GM19467 (cell line): ENCODE data around the gene HUNK.

ENCODE experiments used
- ATAC-seq: cut with Tn5 transposase; IDR thresholded peaks from one replicate; pipeline ENCODE4 v1.9.1; 2021; ENCODE audit warnings: mild to moderate bottlenecking, moderate library complexity; ENCODE audit not compliant: unreplicated experiment

Gene HUNK

DNA sequence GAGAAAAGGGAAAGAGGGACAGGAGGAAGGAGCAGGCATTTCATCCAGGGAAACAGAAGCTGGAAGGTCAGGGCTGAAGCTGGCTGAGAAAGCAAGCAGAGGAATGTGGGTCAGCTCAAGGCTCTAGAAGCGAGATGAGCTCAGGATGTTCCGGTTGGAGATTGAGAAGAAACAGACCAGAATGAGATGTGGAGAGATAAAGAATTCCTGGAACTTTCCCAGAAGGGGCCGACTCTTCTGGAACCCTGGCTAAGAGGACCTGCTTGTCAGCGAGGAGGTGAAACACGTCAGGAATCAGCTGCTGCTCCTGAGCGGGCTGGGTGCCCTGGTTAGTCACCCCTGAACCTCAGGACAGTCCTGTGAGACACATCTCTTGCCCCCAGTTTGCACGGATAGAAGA, 75.9 kb downstream of the HUNK start:
- ATAC-seq, result no peak

- no peak for ATAC-seq
These were observed 80.0 kb downstream of the HUNK start for GRCh38 chr21:31952828-31953227.

- ATAC-seq, result no peak
These were observed 84.8 kb downstream of the HUNK start for GRCh38 chr21:31957631-31958030.

GRCh38 chr21:31959881-31960280, 87.1 kb downstream of the HUNK start:
- no peak for ATAC-seq

- ATAC-seq, result no peak
These were observed 88.2 kb downstream of the HUNK start for GRCh38 chr21:31961027-31961426.

- ATAC-seq, result no peak
These were observed 88.9 kb downstream of the HUNK start for GRCh38 chr21:31961704-31962103.

DNA sequence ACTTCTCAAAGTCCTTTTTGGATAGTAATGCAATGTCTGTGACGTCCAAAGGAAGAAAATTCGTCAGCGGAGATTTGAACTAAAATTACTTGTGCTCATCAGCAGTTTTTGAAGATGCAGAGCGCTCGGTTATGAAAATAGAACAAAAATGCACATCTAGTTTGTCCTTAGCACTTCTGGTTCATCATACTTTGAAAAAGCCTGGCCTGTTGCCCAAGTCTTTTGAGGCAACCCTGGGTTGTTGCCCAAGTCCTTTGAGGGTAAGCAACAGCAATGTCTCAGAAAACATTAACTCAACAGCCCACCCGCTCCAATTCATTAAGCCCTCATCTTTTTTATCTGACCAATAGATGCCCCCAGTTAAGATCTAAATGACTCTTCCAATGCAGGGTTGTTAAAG, 91.9 kb downstream of the HUNK start:
- no peak for ATAC-seq

GRCh38 chr21:31967334-31967733, 94.5 kb downstream of the HUNK start:
- ATAC-seq, result no peak

GRCh38 chr21:31972622-31973021, 99.8 kb downstream of the HUNK start:
- ATAC-seq, result no peak

DNA sequence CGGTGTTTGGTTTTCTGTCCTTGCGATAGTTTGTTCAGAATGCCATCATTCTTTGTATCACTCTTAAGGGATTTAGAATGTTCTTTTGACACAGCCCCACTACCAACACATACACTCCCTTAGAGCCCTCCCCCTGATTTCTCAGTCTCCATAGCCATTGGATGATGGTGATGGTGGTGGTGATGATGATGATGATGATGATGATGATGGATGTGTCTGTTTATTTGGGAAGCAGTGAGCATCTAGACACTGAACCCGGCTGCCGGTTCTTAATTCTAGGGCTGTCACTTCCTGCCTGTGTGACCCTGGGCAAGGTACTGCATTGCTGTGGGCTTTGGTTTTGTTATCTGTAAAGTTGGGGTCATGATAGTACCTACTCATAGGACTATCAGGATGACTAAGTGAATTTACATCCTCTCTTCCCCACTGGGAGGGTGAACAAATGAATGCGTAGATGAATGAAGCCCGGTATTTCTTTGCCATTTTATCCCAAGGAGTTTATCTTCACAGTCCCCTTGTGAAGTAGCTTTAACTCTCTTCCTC, 100.7 kb downstream of the HUNK start:
- ATAC-seq, result no peak

DNA sequence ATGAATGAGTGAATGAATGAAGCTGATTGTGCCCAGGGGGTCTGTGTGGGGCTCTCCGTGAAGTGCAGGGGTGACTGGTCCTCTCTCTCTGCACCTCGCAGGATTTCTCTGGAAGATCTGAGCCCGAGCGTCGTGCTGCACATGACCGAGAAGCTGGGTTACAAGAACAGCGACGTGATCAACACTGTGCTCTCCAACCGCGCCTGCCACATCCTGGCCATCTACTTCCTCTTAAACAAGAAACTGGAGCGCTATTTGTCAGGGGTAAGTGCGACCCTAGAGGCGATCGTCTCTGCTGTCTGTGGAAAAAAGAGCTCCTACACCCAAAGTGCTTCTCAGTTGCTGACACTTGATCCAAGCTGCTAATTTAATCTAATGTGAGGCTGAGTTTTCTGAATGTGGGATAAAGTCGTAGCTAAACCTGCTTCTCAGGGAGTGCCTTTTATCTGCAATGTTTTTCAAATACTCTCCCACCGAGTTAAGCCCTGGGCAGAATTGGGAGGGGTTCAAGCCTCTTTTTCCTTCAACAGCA, 101.7 kb downstream of the HUNK start:
- no peak for ATAC-seq

DNA sequence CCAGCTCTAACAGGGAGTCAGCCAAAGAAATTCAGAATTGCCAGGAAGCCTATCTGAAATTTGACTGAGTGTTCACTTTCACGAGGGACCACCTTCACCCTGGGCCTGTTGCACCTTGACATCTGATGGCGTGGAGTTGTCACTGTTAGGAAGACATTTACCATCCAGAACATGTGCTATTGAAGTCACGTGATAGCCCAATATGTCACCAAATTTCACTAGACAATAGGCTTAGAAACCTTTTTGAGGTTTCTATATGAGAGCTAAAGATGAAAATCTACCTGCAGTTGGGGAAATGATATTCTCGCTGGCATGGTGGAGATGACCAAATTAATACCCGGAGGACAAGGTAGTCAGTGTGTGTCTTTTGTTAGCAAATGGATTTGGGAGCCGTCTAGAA, 102.7 kb downstream of the HUNK start:
- ATAC-seq, result no peak

GRCh38 chr21:31977816-31978215, 105.0 kb downstream of the HUNK start:
- no peak for ATAC-seq

GRCh38 chr21:31983120-31983519, 110.3 kb downstream of the HUNK start:
- no peak for ATAC-seq

DNA sequence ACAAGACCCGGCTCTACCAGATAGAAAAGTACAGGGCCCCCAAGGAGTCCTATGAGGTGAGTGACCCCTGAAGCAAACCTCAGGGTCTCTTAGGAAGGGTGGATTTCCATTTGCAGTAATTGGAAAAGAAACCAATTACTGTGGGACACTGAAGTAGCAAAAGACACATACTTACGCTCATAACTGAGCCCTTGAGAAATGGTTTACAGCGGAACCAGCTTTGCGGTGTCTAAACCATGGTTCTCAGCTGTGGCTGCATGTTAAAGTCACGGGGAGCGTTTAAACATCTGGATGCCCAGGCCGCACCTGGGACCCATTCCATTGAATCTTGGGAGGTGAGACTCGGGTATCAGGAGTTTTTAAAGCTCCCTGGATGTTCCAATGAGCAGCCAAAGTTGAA, 110.7 kb downstream of the HUNK start:
- ATAC-seq, result no peak

- no peak for ATAC-seq
These were observed 112.6 kb downstream of the HUNK start for GRCh38 chr21:31985398-31985797.

DNA sequence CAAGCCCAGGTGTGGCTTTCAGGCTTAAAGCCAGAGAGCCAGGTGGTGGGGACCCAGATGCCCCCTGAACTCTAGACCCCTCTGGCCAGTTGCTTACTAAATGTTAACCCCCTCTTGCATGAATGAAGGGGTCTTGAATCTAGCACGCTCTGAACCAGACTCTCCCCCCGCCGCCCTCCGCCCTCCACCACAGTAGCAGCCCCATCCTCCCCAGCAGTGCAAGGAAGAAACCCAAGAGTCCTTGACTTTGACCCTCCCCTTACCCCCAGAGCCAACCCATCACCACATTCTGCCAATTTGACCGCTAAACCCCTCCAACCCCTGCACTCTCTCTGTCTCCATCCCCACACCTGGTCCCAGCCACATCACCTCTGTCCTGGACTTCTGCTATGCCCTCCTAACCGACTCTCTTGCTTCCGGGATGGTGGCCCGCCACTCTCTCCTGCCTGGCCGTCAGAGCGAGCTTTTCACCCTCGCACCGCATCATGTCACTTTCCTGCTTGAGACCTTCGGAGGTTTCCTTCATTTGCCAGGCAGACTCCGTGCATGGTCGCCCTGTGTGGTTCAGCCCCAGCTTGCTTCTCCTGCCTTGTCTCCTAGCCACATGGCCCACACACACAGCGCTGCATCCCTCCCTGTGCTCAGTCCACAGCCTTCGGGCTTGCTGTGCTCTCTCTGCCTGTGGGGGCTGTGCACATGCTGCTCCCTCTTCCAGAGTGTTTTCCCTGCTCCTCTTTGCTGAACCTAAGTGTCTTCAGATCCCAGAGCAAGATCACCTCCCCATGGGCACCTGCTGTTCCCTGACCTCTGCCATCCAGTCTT, 113.4 kb downstream of the HUNK start:
- no peak for ATAC-seq

DNA sequence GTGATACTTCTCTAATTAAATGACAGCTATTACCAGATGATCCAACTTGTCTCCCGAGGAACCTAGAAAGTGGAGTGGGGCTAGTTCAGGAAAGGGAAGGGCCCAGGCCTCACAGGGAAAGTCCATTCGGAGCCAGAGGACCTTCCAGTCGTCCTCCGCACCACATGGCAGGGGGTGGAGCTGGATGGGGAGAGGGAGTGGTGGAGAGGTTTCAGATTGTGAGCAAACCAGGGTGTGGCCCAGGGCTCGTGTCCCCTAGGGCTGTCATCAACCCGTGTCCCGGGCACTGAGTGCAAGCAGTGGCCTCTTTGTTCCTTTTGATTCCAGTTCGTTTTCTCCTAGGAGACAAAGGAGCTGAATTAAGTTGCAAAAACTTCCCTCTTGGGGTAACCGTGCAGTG, 114.9 kb downstream of the HUNK start:
- no peak for ATAC-seq

GRCh38 chr21:31988492-31989290, 115.9 kb downstream of the HUNK start:
- ATAC-seq, result no peak

- ATAC-seq, result no peak
These were observed 118.8 kb downstream of the HUNK start for GRCh38 chr21:31991356-31992331.

DNA sequence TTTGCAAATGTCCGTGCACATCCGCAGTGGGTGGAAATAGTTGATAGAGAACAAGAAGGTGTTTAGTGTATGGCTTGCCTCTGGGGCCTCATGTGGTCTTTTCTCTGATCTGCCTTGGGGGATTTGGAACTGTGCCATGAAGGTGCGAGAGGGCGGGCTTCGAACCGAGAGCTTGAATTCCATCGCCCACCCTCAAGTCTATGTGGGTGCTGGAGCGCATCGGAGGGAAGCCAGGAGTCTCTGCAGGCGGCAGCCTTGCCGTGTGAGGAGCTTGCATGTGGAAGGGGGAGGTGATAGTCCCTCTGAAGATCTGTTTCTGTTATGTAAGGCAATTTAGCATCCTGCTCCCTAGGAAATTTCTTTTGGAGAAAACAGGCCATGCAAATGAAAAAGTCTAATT, 119.6 kb downstream of the HUNK start:
- no peak for ATAC-seq
